GM18519 (cell line): Measurements from ENCODE around the gene RRBP1.
"Not testable (repeated sequence)": the region's sequence is repeated elsewhere in the genome, so short reads cannot be mapped to it uniquely, and the experiment has no call there.

Source experiments
- ATAC-seq: cut with Tn5 transposase; IDR thresholded peaks from one replicate; pipeline ENCODE4 v1.9.1; 2021; ENCODE audit warnings: mild to moderate bottlenecking, moderate library complexity; ENCODE audit not compliant: unreplicated experiment, low FRiP score

The RRBP1 gene

GRCh38 chr20:17666481-17666880, 15.6 kb downstream of the RRBP1 start:
- no peak for ATAC-seq

GRCh38 chr20:17665756-17666155, 16.3 kb downstream of the RRBP1 start:
- ATAC-seq = no peak

- ATAC-seq = no peak
These were observed 17.9 kb downstream of the RRBP1 start for GRCh38 chr20:17664025-17664633.

- ATAC-seq = no peak
These were observed 18.6 kb downstream of the RRBP1 start for GRCh38 chr20:17663486-17663885.

- ATAC-seq = no peak
These were observed 19.0 kb downstream of the RRBP1 start for GRCh38 chr20:17663040-17663399.

- ATAC-seq = no peak
These were observed 19.6 kb downstream of the RRBP1 start for GRCh38 chr20:17662333-17663039.

GRCh38 chr20:17661121-17661744, 20.8 kb downstream of the RRBP1 start:
- ATAC-seq = no peak

GRCh38 chr20:17660667-17661066, 21.4 kb downstream of the RRBP1 start:
- no peak for ATAC-seq

GRCh38 chr20:17659801-17660200, 22.2 kb downstream of the RRBP1 start:
- ATAC-seq = no peak

GRCh38 chr20:17659344-17659743, 22.7 kb downstream of the RRBP1 start:
- not testable (repeated sequence) for ATAC-seq

- no peak for ATAC-seq
These were observed 23.4 kb downstream of the RRBP1 start for GRCh38 chr20:17658648-17658993.

GRCh38 chr20:17657898-17658647, 24.0 kb downstream of the RRBP1 start:
- ATAC-seq = no peak

GRCh38 chr20:17657079-17657825, 24.8 kb downstream of the RRBP1 start:
- no peak for ATAC-seq

GRCh38 chr20:17655865-17656479, 26.1 kb downstream of the RRBP1 start:
- ATAC-seq = no peak

- ATAC-seq = no peak
These were observed 26.8 kb downstream of the RRBP1 start for GRCh38 chr20:17655286-17655651.

GRCh38 chr20:17654649-17655285, 27.3 kb downstream of the RRBP1 start:
- no peak for ATAC-seq

GRCh38 chr20:17653835-17654648, 28.0 kb downstream of the RRBP1 start:
- no peak for ATAC-seq

- no peak for ATAC-seq
These were observed 29.6 kb downstream of the RRBP1 start for GRCh38 chr20:17652411-17652810.
